Neural progenitor cell (in vitro differentiated cells): ENCODE measurements around the gene CAMK2D. TPM values are rescaled to one million over a fixed set of nuclear protein-coding genes. Genes with fewer than 3 reads are reported as not detected.
A peak's percentile ranks its signal among the peaks of the same experiment; 100 is the strongest.

Experiments used
- DNase-seq: peaks from one replicate; pipeline ENCODE4 v3.0.0-alpha.2; 2016; ENCODE audit warnings: low spot score
- H2AFZ ChIP-seq: fragments of 200-600 bp; sonication (generic); replicated peaks from 2 replicates; pipeline ENCODE4 v1.6.1; 2016; ENCODE audit warnings: antibody characterized with exemption
- H3F3A ChIP-seq: fragments of 200-600 bp; sonication (generic); 2 replicates; pipeline ENCODE4 v1.6.1; 2016; ENCODE audit warnings: antibody characterized with exemption, low read depth
- H3K27ac ChIP-seq: fragments of 200-600 bp; sonication (generic); 2 replicates; pipeline ENCODE4 v1.5.1; 2016; ENCODE audit warnings: mild to moderate bottlenecking
- H3K27me3 ChIP-seq: fragments of 200-600 bp; sonication (generic); 2 replicates; pipeline ENCODE4 v1.6.1; 2016; ENCODE audit warnings: mild to moderate bottlenecking, moderate library complexity
- H3K36me3 ChIP-seq: fragments of 200-600 bp; sonication (generic); 2 replicates; pipeline ENCODE4 v1.5.1; 2016
- H3K4me1 ChIP-seq: fragments of 200-600 bp; sonication (generic); 2 replicates; pipeline ENCODE4 v1.6.1; 2016; ENCODE audit warnings: mixed run types
- H3K4me2 ChIP-seq: fragments of 200-600 bp; sonication (generic); 2 replicates; pipeline ENCODE4 v1.6.1; 2016
- H3K4me3 ChIP-seq: fragments of 200-600 bp; sonication (generic); 2 replicates; pipeline ENCODE4 v1.5.1; 2016
- H3K79me2 ChIP-seq: fragments of 200-600 bp; sonication (generic); 2 replicates; pipeline ENCODE4 v1.6.1; 2016; ENCODE audit warnings: low read depth
- H3K9ac ChIP-seq: fragments of 200-600 bp; sonication (generic); 2 replicates; pipeline ENCODE4 v1.6.1; 2016
- H3K9me3 ChIP-seq: fragments of 200-600 bp; sonication (generic); 2 replicates; pipeline ENCODE4 v1.5.1; 2016; ENCODE audit warnings: low read depth
- H4K20me1 ChIP-seq: fragments of 200-600 bp; sonication (generic); 2 replicates; pipeline ENCODE4 v1.6.1; 2016; ENCODE audit warnings: low read depth
- H3K27ac Mint-ChIP-seq: 3 replicates; pipeline ENCODE4 v1.8.0; 2021; ENCODE audit warnings: mixed read lengths
- H3K27me3 Mint-ChIP-seq: 2 replicates; pipeline ENCODE4 v1.8.0; 2022; ENCODE audit warnings: low read depth, mild to moderate bottlenecking, inconsistent platforms, moderate library complexity, mixed read lengths; ENCODE audit not compliant: insufficient read depth
- H3K36me3 Mint-ChIP-seq: 3 replicates; pipeline ENCODE4 v1.8.0; 2021; ENCODE audit warnings: mixed read lengths
- H3K4me1 Mint-ChIP-seq: 3 replicates; pipeline ENCODE4 v1.8.0; 2021; ENCODE audit warnings: mixed read lengths
- H3K4me3 Mint-ChIP-seq: 3 replicates; pipeline ENCODE4 v1.8.0; 2021; ENCODE audit warnings: mild to moderate bottlenecking, moderate library complexity, mixed read lengths
- H3K9me3 Mint-ChIP-seq: 3 replicates; pipeline ENCODE4 v1.8.0; 2020; ENCODE audit warnings: mixed read lengths
- CTCF ChIP-seq: fragments of 200-600 bp; sonication (generic); IDR thresholded peaks from 2 replicates; pipeline ENCODE4 v1.5.1; 2017; ENCODE audit warnings: antibody characterized with exemption, mild to moderate bottlenecking
- EZH2 ChIP-seq: fragments of 200-600 bp; sonication (generic); IDR thresholded peaks from 2 replicates; pipeline ENCODE4 v1.6.1; 2017; ENCODE audit warnings: antibody characterized with exemption, mild to moderate bottlenecking, moderate library complexity
- EZH2phosphoT487 ChIP-seq: fragments of 200-600 bp; sonication (generic); IDR thresholded peaks from 2 replicates; pipeline ENCODE4 v1.6.1; 2017; ENCODE audit warnings: antibody characterized with exemption
- total RNA-seq: library from RNA; depleted of rRNA; stranded (reverse); fragments of >200 nt; gene quantifications from 2 replicates; pipeline ENCODE4 v1.2.3, GENCODE V29; 2015; ENCODE audit warnings: low replicate concordance

Gene CAMK2D
- total RNA-seq, 1 donor from 2014 or later, result 33.2 TPM

GRCh38 chr4:113674733-113675132, 86.8 kb downstream of the CAMK2D start:
- H3K27me3 ChIP-seq, result no peaks in the 10 kb centered on the region
- TF ChIP-seq EZH2 (no peak), EZH2phosphoT487 (no peak), CTCF (no peak)
- H3K27ac Mint-ChIP-seq, result no peak overlapping the region
- H3K36me3 ChIP-seq, result no peaks in the 10 kb centered on the region
- H3K27me3 Mint-ChIP-seq, result no peaks in the 10 kb centered on the region
- no peak overlapping the region for H3K4me2 ChIP-seq
- no peaks in the 10 kb centered on the region for H3K9me3 Mint-ChIP-seq
- no peak overlapping the region for H3K9ac ChIP-seq
- H2AFZ ChIP-seq, result no peak overlapping the region
- H3K36me3 Mint-ChIP-seq, result peaks cover 9% of the 10 kb centered on the region
- H3K4me3 Mint-ChIP-seq, result no peak overlapping the region
- no peak overlapping the region for H3K4me3 ChIP-seq
- no peaks in the 10 kb centered on the region for H3K9me3 ChIP-seq
- peaks cover 15% of the 10 kb centered on the region for H3K4me1 Mint-ChIP-seq
- H4K20me1 ChIP-seq, result no peaks in the 10 kb centered on the region
- peaks cover 7% of the 10 kb centered on the region for H3K4me1 ChIP-seq
- H3K27ac ChIP-seq, result no peak overlapping the region
- no peak for DNase-seq
- H3F3A ChIP-seq, result no peaks in the 10 kb centered on the region
- H3K79me2 ChIP-seq, result no peaks in the 10 kb centered on the region

DNA sequence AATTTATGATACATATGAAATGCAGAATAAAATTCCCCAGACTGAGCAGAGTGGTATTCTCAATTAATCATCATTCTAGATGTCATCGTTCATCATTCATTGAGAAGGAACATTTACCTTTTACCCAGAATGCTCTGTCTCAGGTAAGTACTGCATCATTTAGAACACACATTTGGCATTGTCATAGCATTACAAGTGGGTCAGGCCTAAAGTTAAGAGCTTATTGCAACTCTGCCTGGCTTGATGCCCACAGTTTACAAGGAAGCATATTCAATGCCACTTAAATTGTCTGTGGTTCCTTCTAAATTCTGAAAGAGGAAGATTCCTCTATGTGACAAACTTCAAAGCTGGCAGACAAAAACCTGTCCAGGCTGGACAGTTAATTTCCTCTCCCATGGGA, 87.3 kb downstream of the CAMK2D start:
- Mint-ChIP-seq H3K4me3 (no peak overlapping the region), H3K27ac (no peak overlapping the region), H3K9me3 (no peaks in the 10 kb centered on the region), H3K4me1 (peaks cover 15% of the 10 kb centered on the region), H3K36me3 (peaks cover 9% of the 10 kb centered on the region), H3K27me3 (no peaks in the 10 kb centered on the region)
- Histone ChIP-seq H3K4me1 (peaks cover 7% of the 10 kb centered on the region), H3K9me3 (no peaks in the 10 kb centered on the region), H3K79me2 (no peaks in the 10 kb centered on the region), H2AFZ (no peak overlapping the region), H3K9ac (no peak overlapping the region), H3K4me2 (no peak overlapping the region), H3F3A (no peaks in the 10 kb centered on the region), H3K27me3 (no peaks in the 10 kb centered on the region), H3K4me3 (no peak overlapping the region), H3K36me3 (no peaks in the 10 kb centered on the region), H3K27ac (no peak overlapping the region), H4K20me1 (no peaks in the 10 kb centered on the region)
- DNase-seq, result no peak
- TF ChIP-seq EZH2 (no peak), EZH2phosphoT487 (no peak), CTCF (no peak)

GRCh38 chr4:113673450-113673849, 88.1 kb downstream of the CAMK2D start:
- DNase-seq, result peak; percentile 11
- no peak overlapping the region for H3K27ac Mint-ChIP-seq

More at GRCh38 chr4:113673450-113673849, 88.1 kb downstream of the CAMK2D start:
- H3K27me3 Mint-ChIP-seq, result no peaks in the 10 kb centered on the region
- no peak overlapping the region for H3K4me3 Mint-ChIP-seq
- peaks cover 15% of the 10 kb centered on the region for H3K4me1 Mint-ChIP-seq
- H3F3A ChIP-seq, result no peaks in the 10 kb centered on the region
- H2AFZ ChIP-seq, result no peak overlapping the region
- no peaks in the 10 kb centered on the region for H4K20me1 ChIP-seq
- H3K9ac ChIP-seq, result no peak overlapping the region
- H3K36me3 Mint-ChIP-seq, result peaks cover 9% of the 10 kb centered on the region
- no peak overlapping the region for H3K4me2 ChIP-seq
- no peaks in the 10 kb centered on the region for H3K9me3 ChIP-seq
- peaks cover 7% of the 10 kb centered on the region for H3K4me1 ChIP-seq
- H3K79me2 ChIP-seq, result no peaks in the 10 kb centered on the region
- no peaks in the 10 kb centered on the region for H3K36me3 ChIP-seq
- TF ChIP-seq EZH2phosphoT487 (no peak), EZH2 (no peak), CTCF (no peak)
- no peaks in the 10 kb centered on the region for H3K9me3 Mint-ChIP-seq
- peak overlapping the region; percentile 49 for H3K27ac ChIP-seq
- H3K4me3 ChIP-seq, result no peak overlapping the region
- H3K27me3 ChIP-seq, result no peaks in the 10 kb centered on the region
